Urothelium cell line (cell line): Measurements from ENCODE around the gene ZNF181.
"Not testable (repeated sequence)": the region's sequence is repeated elsewhere in the genome, so short reads cannot be mapped to it uniquely, and the experiment has no call there.

Experiments
- DNase-seq: peaks from one replicate; pipeline ENCODE4 v3.0.0; 2011; ENCODE audit warnings: low spot score, mixed read lengths
- FAIRE-seq: peaks from 2 replicates; lab custom pipeline; 2011; peaks lifted over from hg19 to GRCh38; lab: Jason Lieb, UNC

The ZNF181 gene

GRCh38 chr19:34733746-34734536 lies at the start of gene ZNF181:
ZNF181 (plus strand) TSS chr19:34734243; CDS start chr19:34735038, 795 bp downstream.
- FAIRE-seq (no peak), DNase-seq (peak; percentile 93)

- not testable (repeated sequence) for FAIRE-seq
These were observed 48.8 kb upstream of the ZNF181 start for GRCh38 chr19:34685266-34685665.

GRCh38 chr19:34686455-34686854 lies 47.6 kb upstream of the ZNF181 start:
- DNase-seq: no peak
- FAIRE-seq: no peak

More at GRCh38 chr19:34685266-34685665, 48.8 kb upstream of the ZNF181 start:
- DNase-seq: not testable (repeated sequence)

GRCh38 chr19:34687348-34687747 lies 46.7 kb upstream of the ZNF181 start:
- FAIRE-seq: no peak
- no peak for DNase-seq

DNA sequence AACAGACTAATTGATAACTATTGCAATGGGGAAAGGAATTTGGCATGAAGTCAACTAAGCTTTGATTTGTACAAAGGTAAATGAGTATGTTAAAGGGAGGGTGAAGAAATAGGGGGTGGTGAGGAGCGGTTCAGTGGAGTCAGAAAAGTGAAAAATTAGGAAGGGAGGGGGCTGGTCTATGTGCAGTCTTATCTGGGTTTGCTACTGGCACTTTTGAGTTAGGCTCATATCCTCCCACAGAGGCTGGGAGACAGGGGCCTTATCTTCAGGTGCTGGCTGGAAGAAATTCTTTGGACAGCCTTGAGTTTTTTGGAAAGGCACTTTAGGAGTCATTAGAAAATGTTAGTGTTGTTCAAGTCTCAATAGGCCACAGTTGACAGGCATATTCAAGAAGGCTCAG lies 45.5 kb upstream of the ZNF181 start:
- FAIRE-seq (no peak), DNase-seq (no peak)

- FAIRE-seq (no peak), DNase-seq (no peak)
These were observed 43.7 kb upstream of the ZNF181 start for GRCh38 chr19:34690372-34690771.

DNA sequence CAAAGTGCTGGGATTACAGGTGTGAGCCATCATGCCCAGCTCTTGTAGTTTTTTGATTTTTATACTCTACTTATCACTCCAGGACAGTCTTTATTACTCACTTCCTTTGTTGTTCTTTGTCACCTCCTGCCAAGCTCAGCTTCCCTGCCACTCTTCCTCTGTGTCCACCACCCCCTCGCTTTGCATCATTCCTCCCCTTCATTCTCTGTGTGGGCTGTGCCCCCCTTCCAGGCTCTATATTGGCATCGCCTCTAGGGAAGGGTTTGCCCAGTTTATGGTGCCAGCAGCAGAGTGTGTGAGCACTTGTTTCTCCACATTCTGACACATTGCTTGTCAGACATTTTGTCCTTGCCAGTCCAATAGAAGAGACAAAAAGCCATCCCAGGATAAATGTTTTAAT lies 41.5 kb upstream of the ZNF181 start:
- no peak for FAIRE-seq
- DNase-seq: no peak

DNA sequence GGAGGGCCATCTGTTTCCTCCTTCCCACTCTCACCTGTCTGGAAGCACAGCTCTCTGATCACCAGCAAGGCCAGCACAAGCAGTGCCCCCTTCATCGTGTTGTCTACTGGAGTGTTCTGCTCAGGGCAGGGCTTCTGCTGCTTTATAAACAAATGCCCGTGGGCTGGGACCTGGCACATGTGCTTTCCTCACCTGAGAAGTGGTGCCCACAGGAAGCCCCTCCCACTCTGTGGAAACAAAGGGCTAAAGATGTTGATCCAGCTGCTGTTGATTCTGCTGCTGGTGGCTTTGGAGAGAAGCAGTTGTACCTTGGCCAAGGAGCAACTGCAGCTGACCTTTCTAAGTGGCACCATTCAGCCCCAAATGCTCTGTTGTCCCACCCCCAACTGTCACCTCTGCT lies 26.4 kb upstream of the ZNF181 start:
- FAIRE-seq: no peak
- DNase-seq: no peak

DNA sequence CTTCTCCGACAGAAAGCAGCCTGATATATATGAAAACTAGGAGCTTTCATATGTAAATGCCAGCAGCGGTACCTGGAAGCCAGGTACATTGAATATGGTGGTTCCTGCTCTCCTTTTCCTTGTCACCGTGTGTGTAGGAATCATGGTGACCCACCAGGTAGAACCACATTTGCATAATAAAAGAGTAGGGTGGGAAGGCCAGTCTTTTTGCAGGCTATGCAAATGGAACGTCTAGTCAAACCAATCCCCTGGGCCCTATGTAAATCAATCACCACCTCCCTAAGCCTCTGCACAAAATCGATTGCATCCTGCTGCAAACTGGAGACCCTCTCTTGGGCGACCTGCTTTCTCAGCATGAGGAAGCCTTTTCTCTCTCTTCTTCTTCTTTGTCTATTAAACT lies 22.2 kb upstream of the ZNF181 start:
- FAIRE-seq (no peak), DNase-seq (no peak)

GRCh38 chr19:34712395-34713261 lies 21.4 kb upstream of the ZNF181 start:
- DNase-seq: peak; percentile 72

GRCh38 chr19:34713262-34713637 lies 20.8 kb upstream of the ZNF181 start:
- no peak for DNase-seq
- FAIRE-seq: no peak

More at GRCh38 chr19:34712395-34713261, 21.4 kb upstream of the ZNF181 start:
- peak; percentile 44 for FAIRE-seq

- FAIRE-seq: no peak
- no peak for DNase-seq
These were observed 18.7 kb upstream of the ZNF181 start for GRCh38 chr19:34715357-34715756.

DNA sequence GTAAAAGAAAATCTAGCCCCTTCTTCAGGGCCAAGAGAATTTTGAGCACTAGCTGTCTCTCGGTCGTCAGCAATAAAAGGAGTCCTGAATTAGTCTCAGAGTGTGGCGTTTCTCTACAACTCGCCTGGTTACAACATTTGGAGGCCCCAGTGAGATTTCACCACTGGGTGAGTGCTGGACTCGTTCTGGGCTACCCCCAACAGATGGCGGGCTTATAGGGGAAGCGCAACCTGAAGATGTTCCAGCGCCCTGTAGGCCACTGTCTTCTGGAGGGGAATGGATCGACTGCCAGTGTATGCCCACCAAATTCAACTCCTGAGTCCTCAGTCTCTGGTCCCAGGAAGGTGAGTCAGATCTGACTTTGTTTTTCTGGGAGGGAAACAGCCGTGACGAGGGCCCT lies 11.7 kb upstream of the ZNF181 start:
- DNase-seq (no peak), FAIRE-seq (no peak)

DNA sequence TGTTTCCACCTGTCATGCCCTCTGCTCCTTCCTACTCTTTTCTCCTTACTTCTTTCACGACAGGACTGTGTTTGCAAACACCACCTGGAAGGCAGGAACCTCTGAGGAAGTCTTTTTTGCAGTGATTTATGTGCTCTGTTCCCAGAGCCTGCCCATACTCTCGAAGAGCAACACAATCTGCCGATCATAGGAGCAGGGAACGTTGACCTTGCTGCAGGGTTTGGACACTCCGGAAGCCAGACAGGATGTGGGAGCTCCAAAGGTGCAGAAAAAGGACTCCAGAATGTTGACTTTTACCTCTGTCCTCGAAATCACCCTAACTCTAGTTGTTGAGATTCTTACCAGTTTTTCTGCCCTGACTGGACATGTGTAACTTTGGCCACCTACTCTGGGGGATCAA lies 8.6 kb upstream of the ZNF181 start:
- DNase-seq (no peak), FAIRE-seq (no peak)

GRCh38 chr19:34731019-34731829 lies 2.8 kb upstream of the ZNF181 start:
- DNase-seq: no peak
- no peak for FAIRE-seq

DNA sequence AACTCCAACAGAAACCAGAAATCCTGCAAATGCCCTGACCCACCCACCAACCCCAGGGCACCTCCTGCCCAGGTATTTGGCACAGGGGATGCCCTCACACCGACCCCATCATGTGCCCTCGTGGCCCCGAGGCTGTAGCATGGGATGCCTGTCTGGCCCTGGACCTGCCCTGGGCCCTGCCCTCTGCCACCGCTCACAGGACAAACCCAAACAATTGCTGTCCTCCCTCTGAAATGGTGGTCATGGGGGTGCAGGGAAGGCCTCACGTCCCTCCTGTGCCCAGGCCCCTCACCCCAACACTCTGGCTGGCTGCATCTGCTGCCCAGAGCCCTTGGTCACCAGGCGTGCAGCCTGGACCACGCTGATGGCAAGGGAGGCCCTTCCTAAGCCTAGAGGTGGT lies 2.1 kb upstream of the ZNF181 start:
- no peak for DNase-seq

DNA sequence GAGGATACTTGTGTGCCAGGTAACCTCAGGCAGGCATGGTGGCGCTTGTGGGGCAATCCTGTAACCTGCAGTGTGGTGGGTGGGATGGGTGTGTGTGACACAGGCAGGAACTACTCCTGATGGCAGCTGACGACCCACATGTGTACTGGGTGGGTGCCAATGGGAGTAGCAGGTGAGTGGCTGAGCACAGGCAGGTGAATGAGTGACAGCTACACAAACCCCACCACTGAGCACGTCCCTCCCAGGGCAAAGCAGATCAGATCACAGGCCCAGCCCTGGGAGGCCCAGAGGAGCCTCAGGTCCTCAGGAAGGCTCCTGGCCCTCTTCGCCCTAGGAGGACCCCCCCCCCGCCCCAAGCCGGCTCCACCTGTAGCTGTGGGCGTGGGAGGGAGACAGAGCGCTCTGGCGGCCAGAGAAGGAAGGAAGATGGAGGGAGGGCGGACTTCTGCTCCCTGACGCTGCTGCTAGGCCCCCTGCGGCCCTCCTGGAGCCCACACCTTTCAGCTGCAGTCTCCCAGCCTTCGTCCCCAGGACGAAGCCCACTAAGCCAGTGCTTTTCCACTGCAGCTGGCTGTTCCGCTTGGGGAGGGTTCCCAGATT lies 1.3 kb upstream of the ZNF181 start:
- no peak for DNase-seq
- no peak for FAIRE-seq

More for the DNA sequence above, 2.1 kb upstream of the ZNF181 start:
- FAIRE-seq: no peak

- no peak for DNase-seq
- no peak for FAIRE-seq
These were observed 737 bp upstream of the ZNF181 start for GRCh38 chr19:34733266-34733745.

DNA sequence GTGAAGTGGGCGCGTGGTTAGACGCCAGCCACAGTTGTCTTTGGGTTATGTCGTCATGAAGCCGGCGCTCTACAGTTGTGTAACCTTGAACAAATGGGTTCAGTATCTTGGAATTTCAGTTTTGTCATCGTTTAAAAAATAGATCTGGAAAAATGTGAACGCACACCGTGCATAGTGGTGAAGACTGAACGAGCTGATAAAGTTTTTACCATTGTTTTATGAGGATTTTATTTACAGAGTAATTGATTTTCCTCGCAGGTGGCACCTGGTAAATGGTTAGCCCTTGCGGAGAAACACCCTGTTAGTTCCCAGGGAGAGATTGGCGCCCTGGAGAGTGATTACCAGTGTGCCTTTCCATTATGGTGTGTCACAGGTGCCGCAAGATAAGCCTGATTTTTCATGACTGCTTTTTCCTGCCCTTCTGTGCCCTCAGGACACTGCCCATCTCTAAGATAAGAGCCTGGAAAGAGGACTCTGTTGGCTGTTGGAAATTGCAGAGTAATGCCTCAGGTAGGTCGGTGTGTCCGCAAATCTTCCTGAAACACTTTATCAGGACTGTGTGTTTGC lies 577 bp downstream of the ZNF181 start:
- FAIRE-seq (peak; percentile 75), DNase-seq (no peak)
